Gastroesophageal sphincter (tissue), 4 donors: ENCODE results near the gene SPATA6L. TPM values are rescaled to one million over a fixed set of nuclear protein-coding genes. Genes with fewer than 3 reads are reported as not detected.

Experiments
- ATAC-seq: fragments of 150-250 bp; one replicate; pipeline ENCODE4 v1.9.1; 2016; ENCODE audit warnings: mild to moderate bottlenecking, moderate library complexity
- H3K27ac ChIP-seq, 4 donors: fragments of 200-600 bp; sonication (generic) in 3 of 4; 1 replicate in 3 of 4; 2 replicates in 1 of 4; pipeline ENCODE4 v1.5.1; 2016 to 2019
- H3K27me3 ChIP-seq: fragments of 200-600 bp; sonication (generic); one replicate; pipeline ENCODE4 v1.5.1; 2019
- H3K36me3 ChIP-seq, 2 donors: fragments of 200-600 bp; sonication (generic); one replicate each; pipeline ENCODE4 v1.5.1; 2019; ENCODE audit warnings: control low read depth in 1 of 2
- H3K4me1 ChIP-seq, 3 donors: fragments of 200-600 bp; sonication (generic); 1 replicate in 2 of 3; 2 replicates in 1 of 3; pipeline ENCODE4 v1.5.1; 2016 to 2019; ENCODE audit warnings: control low read depth in 2 of 3
- H3K4me3 ChIP-seq, 2 donors: fragments of 200-600 bp; sonication (generic); one replicate each; pipeline ENCODE4 v1.5.1; 2019; ENCODE audit warnings: mild to moderate bottlenecking in 1 of 2, moderate library complexity in 1 of 2
- H3K9me3 ChIP-seq, 3 donors: fragments of 200-600 bp; sonication (generic); one replicate each; pipeline ENCODE4 v1.5.1; 2017 to 2019; ENCODE audit warnings: control low read depth in 2 of 3
- EP300 ChIP-seq: sonication (generic); formaldehyde crosslinking; IDR thresholded peaks from one replicate; pipeline ENCODE4 v1.6.1; 2017; ENCODE audit warnings: antibody characterized with exemption, mild to moderate bottlenecking
- POLR2A ChIP-seq, 2 donors: fragments of 450-650 bp; IDR thresholded peaks; one replicate each; pipeline ENCODE4 v1.6.1; 2017; ENCODE audit warnings: antibody characterized with exemption in 2 of 2, mild to moderate bottlenecking in 2 of 2, moderate library complexity in 1 of 2
- POLR2AphosphoS5 ChIP-seq: sonication (generic); formaldehyde crosslinking; IDR thresholded peaks from one replicate; pipeline ENCODE4 v1.6.1; 2017; ENCODE audit warnings: antibody characterized with exemption
- WGBS, 2 donors: methylation state at CpG; one replicate each; pipeline ENCODE4 v1.1.5; 2018; ENCODE audit warnings: low coverage in 1 of 2; 5-methylcytosine and 5-hydroxymethylcytosine counted together
- total RNA-seq, 4 donors: library from RNA; depleted of rRNA; stranded (reverse); fragments of >200 nt; gene quantifications; one replicate each; pipeline ENCODE4 v1.1.0, GENCODE V29; 2016
- TF ChIP-seq, protein P1 (sequence below), 4 experiments: fragments of 200-600 bp in 2 of 4; fragments of 450-650 bp in 2 of 4; sonication (generic) in 1 of 4; IDR thresholded peaks; one replicate each; pipeline ENCODE4 v1.5.1; 2017 to 2019; ENCODE audit warnings: antibody characterized with exemption in 4 of 4, mild to moderate bottlenecking in 2 of 4, moderate library complexity in 2 of 4

SPATA6L gene
- total RNA-seq, 4 donors from 2014 or later, result 0.69 to 1.9 (median 0.83) TPM

DNA sequence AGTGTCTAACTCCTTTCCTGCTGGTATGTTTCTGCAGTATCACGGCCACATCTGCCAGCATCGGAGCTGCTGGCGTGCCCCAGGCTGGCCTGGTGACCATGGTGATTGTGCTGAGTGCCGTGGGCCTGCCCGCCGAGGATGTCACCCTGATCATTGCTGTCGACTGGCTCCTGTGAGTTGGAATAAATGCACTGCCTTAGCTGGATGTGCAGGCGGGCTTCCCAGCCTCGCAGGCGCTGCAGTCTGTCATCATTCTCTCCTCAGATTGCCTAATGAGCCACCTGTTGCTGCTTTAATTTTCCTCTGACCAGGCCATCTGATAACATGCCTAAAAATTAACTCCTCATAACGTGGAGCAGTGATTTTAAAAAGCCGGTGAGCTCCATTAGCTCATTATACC, 83.3 kb downstream of the SPATA6L start:
- Histone ChIP-seq H3K9me3 (no peaks in the 10 kb centered on the region), H3K27ac (no peak overlapping the region), H3K36me3 (peaks cover 0 to 13% of the 10 kb centered on the region in 2 donors), H3K4me3 (no peak overlapping the region), H3K27me3 (no peaks in the 10 kb centered on the region), H3K4me1 (peaks cover 0 to 22% (median 0%) of the 10 kb centered on the region in 3 donors)
- no peak for ATAC-seq
- no peak for TF ChIP-seq POLR2AphosphoS5
- TF ChIP-seq, protein P1, sequence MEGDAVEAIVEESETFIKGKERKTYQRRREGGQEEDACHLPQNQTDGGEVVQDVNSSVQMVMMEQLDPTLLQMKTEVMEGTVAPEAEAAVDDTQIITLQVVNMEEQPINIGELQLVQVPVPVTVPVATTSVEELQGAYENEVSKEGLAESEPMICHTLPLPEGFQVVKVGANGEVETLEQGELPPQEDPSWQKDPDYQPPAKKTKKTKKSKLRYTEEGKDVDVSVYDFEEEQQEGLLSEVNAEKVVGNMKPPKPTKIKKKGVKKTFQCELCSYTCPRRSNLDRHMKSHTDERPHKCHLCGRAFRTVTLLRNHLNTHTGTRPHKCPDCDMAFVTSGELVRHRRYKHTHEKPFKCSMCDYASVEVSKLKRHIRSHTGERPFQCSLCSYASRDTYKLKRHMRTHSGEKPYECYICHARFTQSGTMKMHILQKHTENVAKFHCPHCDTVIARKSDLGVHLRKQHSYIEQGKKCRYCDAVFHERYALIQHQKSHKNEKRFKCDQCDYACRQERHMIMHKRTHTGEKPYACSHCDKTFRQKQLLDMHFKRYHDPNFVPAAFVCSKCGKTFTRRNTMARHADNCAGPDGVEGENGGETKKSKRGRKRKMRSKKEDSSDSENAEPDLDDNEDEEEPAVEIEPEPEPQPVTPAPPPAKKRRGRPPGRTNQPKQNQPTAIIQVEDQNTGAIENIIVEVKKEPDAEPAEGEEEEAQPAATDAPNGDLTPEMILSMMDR (IDR thresholded peaks at IDR 0.05), result no peak
- no peak for TF ChIP-seq EP300
- no peak for TF ChIP-seq POLR2A (IDR thresholded peaks at IDR 0.05)
- 100% methylated on average over 2 of the region's 12 CpGs; no CpG with 5 or more reads in 1 of the 2 donors for WGBS, 2 donors

DNA sequence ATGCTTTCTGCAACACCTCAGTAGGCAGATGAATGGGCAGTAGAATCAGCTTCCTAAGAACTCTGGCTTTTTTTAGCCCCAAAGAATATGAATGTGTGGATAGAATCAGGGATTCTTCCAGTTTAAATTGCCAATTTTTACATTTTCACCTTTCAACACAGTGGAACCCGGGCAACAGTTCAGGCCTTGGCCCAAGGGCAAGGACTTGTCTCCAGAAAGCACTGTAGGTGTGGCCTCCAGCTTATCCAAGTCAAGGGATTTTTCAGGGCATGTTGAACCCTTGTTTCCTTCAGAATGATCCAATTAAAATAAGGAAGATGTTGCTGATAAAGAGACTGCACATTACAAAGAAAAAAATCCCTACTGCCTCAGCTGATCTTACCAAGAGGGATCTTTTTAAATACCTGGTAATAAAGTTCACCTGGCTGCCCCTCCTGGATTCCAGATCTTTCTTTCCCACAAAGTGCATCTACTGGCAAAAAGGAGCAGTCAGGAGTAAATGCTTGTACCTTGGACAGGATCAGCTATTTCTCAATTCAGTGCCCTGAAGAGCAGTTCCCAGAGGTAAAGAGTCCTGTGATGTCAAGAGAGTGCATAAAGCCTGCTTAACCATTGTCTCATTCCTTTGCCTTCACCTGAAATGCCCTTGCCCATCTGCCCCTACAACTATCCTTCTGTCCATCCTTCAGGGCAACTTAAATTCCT, 84.3 kb downstream of the SPATA6L start:
- no peak overlapping the region for H3K4me3 ChIP-seq
- no peaks in the 10 kb centered on the region for H3K9me3 ChIP-seq
- TF ChIP-seq POLR2A (IDR thresholded peaks at IDR 0.05) (no peak), POLR2AphosphoS5 (no peak), EP300 (no peak)
- TF ChIP-seq, protein P1 (IDR thresholded peaks at IDR 0.05), result no peak
- WGBS, 2 donors, result 60 to 80% methylated on average over 1 of the region's 1 CpG
- H3K27ac ChIP-seq, result no peak overlapping the region
- H3K36me3 ChIP-seq, result peaks cover 0 to 19% of the 10 kb centered on the region in 2 donors
- peaks cover 0 to 22% (median 0%) of the 10 kb centered on the region in 3 donors for H3K4me1 ChIP-seq
- ATAC-seq, result no peak
- H3K27me3 ChIP-seq, result no peaks in the 10 kb centered on the region

DNA sequence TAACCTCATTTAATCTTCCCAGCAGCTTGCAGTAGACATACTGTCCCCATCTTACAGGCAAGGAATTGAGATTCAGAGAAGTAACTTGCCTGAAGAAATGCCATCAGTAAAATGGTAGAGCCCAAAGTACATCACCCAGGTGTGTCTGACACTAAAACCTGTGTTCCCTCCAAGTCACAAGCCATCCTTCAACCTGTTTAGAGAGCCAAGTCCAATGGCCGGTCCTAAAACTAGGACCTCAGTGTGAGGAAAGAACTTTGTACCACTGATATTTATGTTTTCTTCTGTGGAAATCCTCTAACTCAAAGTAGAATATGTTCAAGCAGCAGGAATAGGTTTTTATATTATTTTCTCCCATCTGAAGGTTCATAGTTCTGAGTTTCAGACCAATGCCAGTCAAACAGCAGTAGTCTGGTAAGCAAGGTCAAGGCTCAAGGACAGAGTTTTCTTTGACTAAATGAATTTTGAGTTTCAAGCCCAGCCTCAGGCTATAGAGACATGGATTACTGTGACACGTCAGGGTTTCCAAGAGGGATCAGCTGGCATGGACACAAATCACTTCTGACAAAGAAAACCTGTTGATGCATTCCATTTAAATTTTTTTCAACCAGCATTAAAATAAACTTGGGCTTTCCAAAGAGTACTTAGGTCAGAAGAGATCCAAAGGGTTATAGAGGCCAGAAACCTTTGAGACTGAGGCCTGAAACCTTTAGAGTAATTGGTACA, 85.1 kb downstream of the SPATA6L start:
- Histone ChIP-seq H3K27ac (no peak overlapping the region), H3K9me3 (no peaks in the 10 kb centered on the region), H3K4me3 (no peak overlapping the region), H3K27me3 (no peaks in the 10 kb centered on the region), H3K36me3 (peaks cover 0 to 22% of the 10 kb centered on the region in 2 donors), H3K4me1 (peaks cover 0 to 22% (median 0%) of the 10 kb centered on the region in 3 donors)
- no peak for ATAC-seq
- WGBS, 2 donors, result 60 to 70% methylated on average over 1 to 2 of the region's 2 CpGs
- TF ChIP-seq POLR2A (IDR thresholded peaks at IDR 0.05), result no peak

DNA sequence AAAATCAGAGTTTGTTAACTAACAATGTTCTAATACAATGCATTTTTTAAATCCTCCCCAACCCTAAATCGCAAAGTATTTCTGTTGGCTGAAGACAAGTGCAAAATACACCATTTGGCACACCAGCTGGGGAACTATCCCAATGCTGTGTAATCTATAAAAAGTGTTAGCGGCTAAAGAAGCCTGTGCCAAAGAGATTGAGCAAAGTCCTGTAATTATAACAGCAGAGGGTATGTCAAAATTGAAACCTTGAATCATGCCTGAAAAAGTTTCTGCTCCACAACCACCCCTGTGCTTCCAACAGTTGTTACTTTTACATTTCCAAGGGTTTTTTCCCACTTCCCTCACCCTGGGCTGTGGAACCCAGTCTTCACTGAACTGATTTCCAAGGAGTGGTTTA, 87.3 kb downstream of the SPATA6L start:
- H3K4me1 ChIP-seq, result peaks cover 0 to 31% (median 0%) of the 10 kb centered on the region in 3 donors
- H3K4me3 ChIP-seq, result no peak overlapping the region
- TF ChIP-seq POLR2AphosphoS5 (no peak), POLR2A (IDR thresholded peaks at IDR 0.05) (no peak), EP300 (no peak)
- TF ChIP-seq, protein P1 (IDR thresholded peaks at IDR 0.05), result no peak
- H3K27ac ChIP-seq, result no peak overlapping the region
- no peaks in the 10 kb centered on the region for H3K9me3 ChIP-seq
- 66 to 72% methylated on average over 2 of the region's 2 CpGs for WGBS, 2 donors
- peaks cover 0 to 20% of the 10 kb centered on the region in 2 donors for H3K36me3 ChIP-seq
- no peak for ATAC-seq
- H3K27me3 ChIP-seq, result no peaks in the 10 kb centered on the region

DNA sequence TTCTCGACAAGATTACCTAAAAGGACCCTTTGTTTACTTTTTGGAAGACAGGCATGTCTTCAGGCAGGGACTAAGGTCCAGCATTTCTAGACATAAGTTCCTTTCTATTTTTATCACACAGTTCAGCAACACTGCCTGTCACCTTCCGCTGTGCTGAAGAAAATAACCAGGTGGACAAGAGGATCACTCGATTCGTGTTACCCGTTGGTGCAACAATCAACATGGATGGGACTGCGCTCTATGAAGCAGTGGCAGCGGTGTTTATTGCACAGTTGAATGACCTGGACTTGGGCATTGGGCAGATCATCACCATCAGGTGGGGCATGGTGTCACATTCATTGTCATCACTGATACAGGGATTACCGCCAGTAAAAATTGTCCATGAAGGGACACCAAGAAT, 89.8 kb downstream of the SPATA6L start:
- TF ChIP-seq EP300, result no peak
- TF ChIP-seq, protein P1 (IDR thresholded peaks at IDR 0.05), result no peak
- TF ChIP-seq POLR2AphosphoS5, result no peak
- TF ChIP-seq POLR2A (IDR thresholded peaks at IDR 0.05), result no peak
- Histone ChIP-seq H3K36me3 (peaks cover 0 to 17% of the 10 kb centered on the region in 2 donors), H3K4me3 (no peak overlapping the region), H3K27me3 (no peaks in the 10 kb centered on the region), H3K9me3 (no peaks in the 10 kb centered on the region), H3K4me1 (peaks cover 0 to 30% (median 0%) of the 10 kb centered on the region in 3 donors), H3K27ac (no peak overlapping the region)
- 64 to 93% methylated on average over 2 to 8 of the region's 8 CpGs for WGBS, 2 donors
- ATAC-seq, result no peak
